Suprapubic skin (tissue), 4 donors: ENCODE data around the gene CNTFR. TPM values are rescaled to one million over a fixed set of nuclear protein-coding genes. Genes with fewer than 3 reads are reported as not detected.

Experiments
- DNase-seq, 2 donors: peaks; one replicate each; pipeline ENCODE4 v3.0.0-alpha.2; 2019; ENCODE audit warnings: low spot score in 2 of 2
- H3K27ac ChIP-seq: fragments of 200-600 bp; sonication (generic); one replicate; pipeline ENCODE4 v1.5.1; 2019
- H3K27me3 ChIP-seq: fragments of 200-600 bp; sonication (generic); one replicate; pipeline ENCODE4 v1.5.1; 2019
- H3K36me3 ChIP-seq: fragments of 200-600 bp; sonication (generic); one replicate; pipeline ENCODE4 v1.5.1; 2019
- H3K4me1 ChIP-seq: fragments of 200-600 bp; sonication (generic); one replicate; pipeline ENCODE4 v1.5.1; 2019
- H3K4me3 ChIP-seq: fragments of 200-600 bp; sonication (generic); one replicate; pipeline ENCODE4 v1.5.1; 2019; ENCODE audit warnings: mild to moderate bottlenecking
- H3K9me3 ChIP-seq: fragments of 200-600 bp; sonication (generic); one replicate; pipeline ENCODE4 v1.5.1; 2019
- CTCF ChIP-seq, 2 donors: fragments of 200-600 bp in 1 of 2; fragments of 450-650 bp in 1 of 2; sonication (generic) in 1 of 2; IDR thresholded peaks; one replicate each; pipeline ENCODE4 v1.5.1; 2016 to 2019; ENCODE audit warnings: antibody characterized with exemption in 2 of 2, mild to moderate bottlenecking in 1 of 2, moderate library complexity in 1 of 2
- EP300 ChIP-seq: sonication (generic); formaldehyde crosslinking; IDR thresholded peaks from one replicate; pipeline ENCODE4 v1.6.1; 2017; ENCODE audit warnings: antibody characterized with exemption
- POLR2A ChIP-seq, 2 donors: fragments of 450-650 bp; IDR thresholded peaks; one replicate each; pipeline ENCODE4 v1.6.1; 2017; ENCODE audit warnings: antibody characterized with exemption in 2 of 2, mild to moderate bottlenecking in 2 of 2, moderate library complexity in 2 of 2
- POLR2AphosphoS5 ChIP-seq, 3 donors: sonication (generic); formaldehyde crosslinking; IDR thresholded peaks; one replicate each; pipeline ENCODE4 v1.6.1; 2017; ENCODE audit warnings: antibody characterized with exemption in 3 of 3
- WGBS: methylation state at CpG from one replicate; pipeline ENCODE4 v1.1.5; 2018; 5-methylcytosine and 5-hydroxymethylcytosine counted together
- total RNA-seq, 4 donors: library from RNA; depleted of rRNA; stranded (reverse); fragments of >200 nt; gene quantifications; one replicate each; pipeline ENCODE4 v1.1.0, GENCODE V29; 2016

The CNTFR gene
- total RNA-seq, 4 donors from 2014 or later: 5.0 to 9.1 (median 5.7) TPM

- H3K27ac ChIP-seq: no peak overlapping the region
- H3K4me3 ChIP-seq: no peak overlapping the region
- no peak for DNase-seq
- TF ChIP-seq CTCF (IDR thresholded peaks at IDR 0.05) (no peak), POLR2A (IDR thresholded peaks at IDR 0.05) (no peak), POLR2AphosphoS5 (IDR thresholded peaks at IDR 0.05) (no peak), EP300 (no peak)
- H3K36me3 ChIP-seq: no peaks in the 10 kb centered on the region
- no peaks in the 10 kb centered on the region for H3K9me3 ChIP-seq
- H3K27me3 ChIP-seq: no peaks in the 10 kb centered on the region
- H3K4me1 ChIP-seq: peaks cover 17% of the 10 kb centered on the region
- WGBS: 89% methylated on average over 3 of the region's 3 CpGs
These were observed 17.4 kb upstream of the CNTFR start for GRCh38 chr9:34606905-34607304.

GRCh38 chr9:34606190-34606589 is 16.7 kb upstream of the CNTFR start:
- no peak overlapping the region for H3K4me3 ChIP-seq
- no peak overlapping the region for H3K27ac ChIP-seq
- peaks cover 16% of the 10 kb centered on the region for H3K4me1 ChIP-seq
- H3K36me3 ChIP-seq: no peaks in the 10 kb centered on the region
- no peak for DNase-seq
- no peaks in the 10 kb centered on the region for H3K9me3 ChIP-seq
- H3K27me3 ChIP-seq: no peaks in the 10 kb centered on the region
- TF ChIP-seq POLR2A (IDR thresholded peaks at IDR 0.05): no peak
- no peak for TF ChIP-seq EP300
- no peak for TF ChIP-seq POLR2AphosphoS5 (IDR thresholded peaks at IDR 0.05)

- Histone ChIP-seq H3K4me1 (peaks cover 8% of the 10 kb centered on the region), H3K36me3 (no peaks in the 10 kb centered on the region), H3K27ac (no peak overlapping the region), H3K9me3 (no peaks in the 10 kb centered on the region), H3K4me3 (no peak overlapping the region), H3K27me3 (no peaks in the 10 kb centered on the region)
- 59% methylated on average over 4 of the region's 4 CpGs for WGBS
- peak; percentile 83 to 92 for TF ChIP-seq CTCF (IDR thresholded peaks at IDR 0.05)
- no peak for TF ChIP-seq POLR2AphosphoS5 (IDR thresholded peaks at IDR 0.05)
- no peak for TF ChIP-seq POLR2A (IDR thresholded peaks at IDR 0.05)
- peak in 1 of 2 donors; percentile 90 for DNase-seq
These were observed 14.2 kb upstream of the CNTFR start for GRCh38 chr9:34603610-34604231.

GRCh38 chr9:34601937-34602573 is 12.5 kb upstream of the CNTFR start:
- H3K9me3 ChIP-seq: no peaks in the 10 kb centered on the region
- H3K27me3 ChIP-seq: no peaks in the 10 kb centered on the region
- H3K36me3 ChIP-seq: no peaks in the 10 kb centered on the region
- WGBS: 92% methylated on average over 6 of the region's 6 CpGs
- no peak for TF ChIP-seq POLR2A (IDR thresholded peaks at IDR 0.05)
- TF ChIP-seq EP300: no peak
- no peak for TF ChIP-seq POLR2AphosphoS5 (IDR thresholded peaks at IDR 0.05)
- TF ChIP-seq CTCF (IDR thresholded peaks at IDR 0.05): no peak
- no peak overlapping the region for H3K4me3 ChIP-seq
- no peak overlapping the region for H3K27ac ChIP-seq
- DNase-seq: no peak
- peaks cover 8% of the 10 kb centered on the region for H3K4me1 ChIP-seq

GRCh38 chr9:34600908-34601307 is 11.4 kb upstream of the CNTFR start:
- DNase-seq: no peak
- no peaks in the 10 kb centered on the region for H3K9me3 ChIP-seq
- WGBS: 20% methylated on average over 1 of the region's 1 CpG
- H3K36me3 ChIP-seq: no peaks in the 10 kb centered on the region
- no peak overlapping the region for H3K4me3 ChIP-seq
- no peaks in the 10 kb centered on the region for H3K27me3 ChIP-seq
- no peak overlapping the region for H3K27ac ChIP-seq
- H3K4me1 ChIP-seq: peaks cover 8% of the 10 kb centered on the region
- no peak for TF ChIP-seq CTCF (IDR thresholded peaks at IDR 0.05)
- no peak for TF ChIP-seq EP300
- TF ChIP-seq POLR2AphosphoS5 (IDR thresholded peaks at IDR 0.05): no peak
- TF ChIP-seq POLR2A (IDR thresholded peaks at IDR 0.05): no peak
